GM21619 (cell line): ENCODE results near the gene GASK1A.
"Not testable (repeated sequence)": the region's sequence is repeated elsewhere in the genome, so short reads cannot be mapped to it uniquely, and the experiment has no call there.

Experiments used
- ATAC-seq: cut with Tn5 transposase; IDR thresholded peaks from one replicate; pipeline ENCODE4 v1.9.1; 2021; ENCODE audit not compliant: unreplicated experiment

Gene GASK1A

GRCh38 chr3:43031485-43031884, 52.4 kb downstream of the GASK1A start:
- ATAC-seq: no peak

DNA sequence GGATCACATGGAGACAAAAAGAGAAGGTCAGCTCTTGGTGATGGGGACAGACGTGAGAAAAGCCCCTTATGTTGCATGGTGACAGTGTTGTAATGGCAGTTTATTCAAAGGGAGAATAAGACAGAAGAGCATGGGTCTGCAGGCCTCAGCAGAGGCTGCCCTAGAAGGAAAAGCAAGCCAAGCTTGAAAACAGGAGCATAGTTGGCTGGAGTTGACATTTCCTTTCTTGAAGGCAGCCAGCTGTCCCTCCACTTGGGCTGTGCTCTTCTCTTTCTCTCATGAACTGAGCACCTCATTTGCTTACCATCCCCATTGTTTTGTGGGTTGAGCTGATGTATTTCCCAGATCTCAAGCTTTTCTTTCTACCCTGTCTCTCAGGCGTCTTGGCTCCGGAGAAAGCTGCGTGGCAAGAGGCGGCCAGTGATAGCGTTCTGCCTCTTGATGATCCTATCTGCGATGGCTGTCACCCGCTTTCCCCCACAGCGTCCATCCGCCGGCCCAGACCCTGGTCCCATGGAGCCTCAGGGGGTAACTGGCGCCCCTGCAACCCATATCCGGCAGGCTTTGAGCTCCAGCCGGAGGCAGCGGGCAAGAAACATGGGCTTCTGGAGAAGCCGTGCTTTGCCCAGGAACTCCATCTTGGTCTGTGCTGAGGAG, 52.9 kb downstream of the GASK1A start:
- no peak for ATAC-seq

DNA sequence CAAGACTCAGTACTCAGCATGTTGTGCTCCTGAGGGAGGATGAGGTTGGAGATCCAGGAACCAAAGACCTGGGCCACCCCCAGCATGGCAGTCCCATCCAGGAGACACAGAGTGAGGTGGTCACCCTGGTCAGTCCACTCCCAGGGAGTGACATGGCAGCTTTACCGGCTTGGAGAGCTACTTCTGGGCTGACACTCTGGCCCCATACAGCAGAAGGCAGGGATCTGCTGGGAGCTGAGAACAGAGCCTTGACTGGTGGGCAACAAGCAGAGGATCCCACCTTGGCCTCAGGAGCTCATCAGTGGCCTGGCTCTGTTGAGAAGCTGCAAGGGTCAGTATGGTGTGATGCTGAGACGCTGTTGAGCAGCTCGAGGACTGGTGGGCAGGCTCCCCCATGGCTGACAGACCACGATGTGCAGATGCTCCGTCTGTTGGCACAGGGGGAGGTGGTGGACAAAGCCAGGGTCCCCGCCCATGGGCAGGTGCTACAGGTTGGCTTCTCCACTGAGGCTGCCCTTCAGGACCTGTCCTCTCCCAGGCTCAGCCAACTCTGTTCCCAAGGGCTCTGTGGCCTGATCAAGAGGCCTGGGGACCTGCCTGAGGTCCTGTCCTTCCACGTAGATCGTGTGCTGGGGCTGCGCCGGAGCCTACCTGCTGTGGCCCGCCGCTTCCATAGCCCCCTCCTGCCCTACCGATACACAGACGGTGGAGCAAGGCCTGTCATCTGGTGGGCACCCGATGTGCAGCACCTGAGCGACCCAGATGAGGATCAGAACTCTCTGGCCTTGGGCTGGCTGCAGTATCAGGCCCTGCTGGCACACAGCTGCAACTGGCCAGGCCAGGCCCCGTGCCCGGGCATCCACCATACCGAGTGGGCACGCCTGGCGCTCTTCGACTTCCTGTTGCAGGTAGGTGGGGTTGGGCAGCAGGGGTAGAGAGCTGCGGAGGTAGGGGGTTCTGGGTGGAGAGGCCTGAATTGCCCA, 53.8 kb downstream of the GASK1A start:
- no peak for ATAC-seq

DNA sequence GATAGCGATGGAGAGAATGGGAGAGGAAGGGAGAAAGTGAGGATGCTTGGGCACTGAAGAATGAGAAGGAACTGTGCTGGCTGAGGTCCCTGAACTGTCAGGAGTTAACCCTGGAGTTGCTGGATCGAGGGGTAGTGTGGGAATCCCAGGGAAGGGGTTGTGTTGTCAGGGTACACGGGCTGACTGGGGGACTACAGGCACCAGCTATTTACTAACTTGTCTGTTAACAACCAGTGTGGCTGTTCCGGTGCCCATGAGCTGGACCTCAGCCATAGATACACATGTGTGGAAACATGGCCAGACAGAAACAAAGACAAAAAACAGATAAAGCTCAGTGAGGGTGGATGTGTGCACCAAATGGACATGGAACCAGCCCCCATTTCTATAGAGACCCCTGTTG, 55.1 kb downstream of the GASK1A start:
- ATAC-seq: no peak

GRCh38 chr3:43034911-43035310, 55.8 kb downstream of the GASK1A start:
- ATAC-seq: no peak

- ATAC-seq: no peak
Measured at GRCh38 chr3:43035801-43036365, 56.8 kb downstream of the GASK1A start.

DNA sequence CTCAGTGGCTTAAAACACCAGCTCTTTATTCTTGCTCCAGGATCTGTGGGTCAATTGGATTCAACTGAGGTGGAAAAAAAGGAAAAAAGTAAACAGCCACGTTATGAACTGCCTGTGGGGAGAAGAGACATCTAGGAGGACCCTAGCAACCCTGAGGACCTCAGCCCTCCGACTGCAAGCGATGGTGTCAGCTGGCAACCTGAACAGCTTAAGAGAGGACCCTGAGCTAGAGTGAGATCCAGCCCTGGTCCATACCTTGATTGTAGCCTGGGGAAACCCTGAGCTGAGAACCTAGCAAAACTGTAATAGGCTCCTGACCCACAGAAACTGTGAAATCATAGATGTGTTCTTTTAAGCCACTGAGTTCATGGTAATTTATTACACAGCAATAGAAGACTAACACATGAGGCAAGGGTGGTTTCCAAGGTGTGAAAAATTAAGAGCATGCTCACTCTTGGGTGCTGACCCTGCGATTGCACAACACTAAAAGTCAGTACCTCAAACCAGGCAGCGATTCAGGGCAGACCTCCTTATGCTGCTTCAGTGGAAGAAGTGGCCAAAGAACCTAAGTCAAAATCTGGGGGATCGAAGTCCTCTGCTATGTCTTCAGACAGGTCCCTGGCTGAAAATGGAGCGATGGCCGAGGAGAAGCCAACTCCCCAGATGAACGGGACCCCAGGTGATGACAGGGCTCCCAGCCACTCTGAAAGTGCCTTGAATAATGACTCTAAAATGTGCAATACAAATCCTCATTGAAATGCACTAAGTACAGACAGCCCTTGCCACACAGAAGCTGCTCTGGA, 57.7 kb downstream of the GASK1A start:
- ATAC-seq: peak; percentile 52

- peak; percentile 68 for ATAC-seq
Measured at GRCh38 chr3:43038010-43038409, 58.9 kb downstream of the GASK1A start.

DNA sequence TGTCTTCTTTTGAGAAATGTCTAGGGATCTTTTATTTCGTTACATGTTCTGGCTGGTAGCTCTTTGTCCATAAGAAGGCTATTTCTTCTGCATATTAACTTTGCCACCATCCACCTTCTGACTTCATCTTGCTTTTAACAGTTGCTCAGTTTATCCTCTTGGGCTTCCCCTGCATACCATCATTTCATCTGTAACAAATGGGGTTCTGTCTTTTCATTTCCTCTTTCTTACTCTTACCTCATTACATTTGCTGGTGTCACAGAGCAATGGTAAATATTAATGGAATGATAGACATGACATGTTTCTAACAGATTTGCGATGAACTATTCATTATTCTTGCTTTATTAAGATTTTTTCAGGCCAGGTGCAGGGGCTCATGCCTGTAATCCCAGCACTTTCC, 62.4 kb downstream of the GASK1A start:
- no peak for ATAC-seq

DNA sequence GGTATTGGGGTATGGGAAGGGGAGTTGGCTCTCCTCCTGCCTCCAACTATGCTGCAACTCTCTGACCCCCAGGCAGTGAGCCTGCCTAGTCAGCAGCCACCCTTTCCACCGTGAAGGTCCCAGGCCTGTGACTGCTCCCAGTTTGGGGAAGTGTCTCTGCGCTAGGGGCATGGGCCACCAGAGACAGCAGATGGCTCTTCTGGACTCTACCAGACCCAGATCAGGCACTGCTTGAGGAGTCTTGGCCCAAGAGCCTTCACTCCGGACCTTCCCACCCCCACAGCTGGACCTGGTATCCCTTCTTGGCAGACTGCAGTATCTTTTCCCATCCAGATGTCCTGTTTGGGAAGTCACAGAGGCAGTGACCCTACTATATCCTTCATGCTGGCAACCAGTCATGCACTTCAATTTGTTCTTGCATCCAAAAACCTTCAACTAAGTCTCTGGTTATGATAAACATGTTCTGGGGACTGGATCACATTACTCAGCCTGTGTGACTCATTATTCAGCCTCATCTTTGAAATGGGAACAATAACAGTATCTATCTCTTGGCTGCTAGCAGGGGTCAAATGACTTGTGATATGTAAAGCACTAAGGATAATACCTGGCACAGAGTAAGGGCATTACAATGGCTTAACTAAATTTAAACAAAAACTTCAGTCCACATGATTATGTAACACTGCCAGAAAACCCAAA, 64.1 kb downstream of the GASK1A start:
- no peak for ATAC-seq

DNA sequence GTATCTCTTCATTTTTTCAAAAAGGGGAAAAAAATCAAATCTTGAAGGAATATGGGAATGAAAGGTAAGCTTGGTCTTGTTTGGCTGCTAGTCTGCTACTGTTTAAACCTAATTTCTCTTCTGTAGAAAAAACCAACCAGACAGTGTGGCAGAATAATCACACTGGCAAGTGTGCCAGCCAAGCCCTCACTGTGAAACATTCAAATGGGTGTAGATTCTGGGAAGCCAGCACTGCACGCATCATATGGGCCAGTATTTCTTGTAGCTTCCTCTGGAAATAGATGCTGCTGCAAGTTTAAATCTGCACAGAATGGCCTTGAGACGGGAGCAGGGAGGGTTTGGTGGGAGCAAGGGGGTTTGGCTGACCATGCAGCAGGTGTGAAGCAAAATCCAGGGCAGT, 64.7 kb downstream of the GASK1A start:
- no peak for ATAC-seq

DNA sequence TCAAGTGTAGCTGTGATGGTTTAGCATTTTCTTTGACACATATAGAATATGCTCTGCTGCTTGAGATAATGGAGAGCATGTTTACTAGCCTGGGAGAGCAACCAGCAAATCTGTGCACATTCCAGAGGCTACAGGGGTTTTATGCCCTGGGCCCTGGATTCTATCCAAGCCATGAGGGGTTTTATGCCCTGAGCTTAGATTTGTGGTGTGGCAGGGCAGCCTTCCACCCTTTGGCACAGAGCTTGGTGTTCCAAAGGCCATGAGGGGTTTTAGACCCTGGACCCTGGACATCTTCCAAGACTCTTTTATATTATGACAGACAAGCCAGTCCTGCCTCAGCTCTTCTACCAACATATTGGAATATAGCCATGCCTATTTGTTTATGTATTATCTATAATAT, 66.0 kb downstream of the GASK1A start:
- ATAC-seq: not testable (repeated sequence)

DNA sequence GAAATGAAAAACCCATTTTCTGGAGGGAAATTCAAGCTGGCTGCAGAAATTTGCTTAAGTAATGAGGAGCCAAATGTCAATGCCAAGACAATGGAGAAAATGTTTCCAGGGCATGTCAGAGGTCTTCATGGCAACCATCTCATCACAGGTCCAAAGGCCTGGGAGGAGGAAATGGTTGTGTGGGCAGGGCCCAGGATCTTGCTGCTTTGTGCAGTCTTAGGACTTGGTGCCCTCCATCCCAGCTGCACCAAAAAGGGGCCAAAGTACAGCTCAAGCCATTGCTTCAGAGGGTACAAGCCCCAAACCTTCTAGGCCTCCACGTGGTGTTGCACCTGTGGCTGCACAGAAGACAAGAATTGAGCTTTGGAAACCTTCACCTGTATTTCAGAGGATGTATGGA, 67.5 kb downstream of the GASK1A start:
- no peak for ATAC-seq

DNA sequence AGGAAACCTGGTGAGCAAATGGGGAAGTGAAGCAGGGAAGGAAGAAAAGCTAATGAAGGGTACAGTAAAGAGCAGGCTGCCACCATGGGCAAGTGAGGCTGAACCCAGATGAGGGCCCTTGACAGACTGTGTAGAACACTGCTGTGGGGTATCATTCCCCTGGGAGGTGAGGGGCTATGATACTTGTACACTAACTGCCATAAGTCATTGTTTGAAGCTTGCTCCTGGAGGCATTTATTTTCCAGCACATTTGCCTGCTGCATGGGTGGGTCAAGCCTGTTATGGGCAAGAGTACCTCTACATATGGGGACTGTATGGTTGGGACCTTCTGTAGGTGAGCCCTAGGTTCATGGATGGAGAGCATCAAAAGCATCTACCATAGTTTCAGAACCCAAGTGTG, 69.4 kb downstream of the GASK1A start:
- ATAC-seq: no peak

DNA sequence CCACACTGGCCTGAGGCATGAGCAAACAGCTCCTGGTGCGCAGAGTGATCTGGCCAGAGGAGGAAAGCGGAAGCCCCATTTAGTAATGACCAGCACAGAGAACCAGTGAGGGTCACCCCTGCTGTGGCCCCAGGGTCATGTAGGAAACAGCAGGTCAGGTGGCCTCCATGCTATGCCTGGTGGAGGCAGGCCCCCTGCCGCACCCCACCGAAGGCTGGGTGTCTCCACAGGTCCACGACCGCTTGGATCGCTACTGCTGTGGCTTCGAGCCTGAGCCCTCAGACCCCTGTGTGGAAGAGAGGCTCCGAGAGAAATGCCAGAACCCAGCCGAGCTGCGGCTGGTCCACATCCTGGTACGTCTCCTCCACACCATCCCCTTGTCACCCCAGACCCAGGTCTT, 74.2 kb downstream of the GASK1A start:
- ATAC-seq: no peak

- no peak for ATAC-seq
Measured at GRCh38 chr3:43054754-43055153, 75.6 kb downstream of the GASK1A start.

DNA sequence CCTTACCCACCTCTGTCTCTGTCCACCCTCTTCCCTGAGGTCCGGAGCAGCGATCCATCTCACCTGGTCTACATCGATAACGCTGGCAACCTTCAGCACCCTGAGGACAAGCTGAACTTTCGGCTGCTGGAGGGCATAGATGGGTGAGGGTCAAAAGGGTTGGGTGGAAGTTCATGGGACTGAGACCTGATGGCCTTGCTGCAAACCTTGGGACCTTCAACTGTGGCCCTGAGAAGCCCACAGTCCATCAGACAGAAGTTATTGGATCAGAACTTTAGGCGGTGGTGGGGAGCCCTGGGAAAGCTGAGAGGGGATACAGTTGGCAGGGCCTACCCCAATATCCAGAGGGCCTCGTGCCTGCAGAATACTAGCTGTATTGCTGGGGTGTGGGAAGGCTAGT, 76.3 kb downstream of the GASK1A start:
- no peak for ATAC-seq

- ATAC-seq: no peak
Measured at GRCh38 chr3:43055806-43056770, 77.0 kb downstream of the GASK1A start.

DNA sequence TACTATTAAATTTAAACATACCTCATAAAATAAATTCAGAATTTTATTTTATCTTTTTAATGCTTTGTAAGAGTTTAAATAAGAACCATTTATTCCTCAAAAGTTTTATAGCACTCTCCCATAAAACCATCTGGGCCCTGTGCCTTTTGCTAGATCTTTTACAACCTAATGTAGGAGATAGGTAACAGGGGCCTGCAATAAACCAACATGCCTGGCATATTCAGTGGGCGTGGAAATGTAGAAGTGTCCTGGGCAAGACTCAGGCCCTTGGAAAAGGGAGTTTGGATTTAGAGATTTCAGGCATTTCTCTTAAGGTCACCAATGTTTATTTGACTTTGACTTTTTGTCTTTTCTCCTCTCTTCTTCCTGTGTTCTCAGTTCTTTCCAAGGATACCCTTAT, 80.3 kb downstream of the GASK1A start:
- no peak for ATAC-seq
